ENCODE results near the gene ADGRL1.

Gene ADGRL1

GRCh38 chr19:14160017-14160703 is 45.8 kb downstream of the ADGRL1 start:
- Mint-ChIP-seq H3K36me3 (ENCODE audit: low read depth) (peaks cover 28% of the 10 kb centered on the region), H3K27me3 (ENCODE audit: low read depth, poor library complexity) (no peaks in the 10 kb centered on the region), H3K4me1 (peaks cover 10% of the 10 kb centered on the region), H3K27ac (no peak overlapping the region), H3K9me3 (no peaks in the 10 kb centered on the region), H3K4me3 (no peak overlapping the region)
- TF ChIP-seq CTCF (IDR thresholded peaks at IDR 0.05) = no peak
- no peak for DNase-seq

- peaks cover 6% of the 10 kb centered on the region for H3K4me1 Mint-ChIP-seq
- no peaks in the 10 kb centered on the region for H3K9me3 Mint-ChIP-seq
- H3K36me3 Mint-ChIP-seq (ENCODE audit: low read depth) = peaks cover 32% of the 10 kb centered on the region
- no peak overlapping the region for H3K4me3 Mint-ChIP-seq
- no peak overlapping the region for H3K27ac Mint-ChIP-seq
- no peak for DNase-seq
- H3K27me3 Mint-ChIP-seq (ENCODE audit: low read depth, poor library complexity) = peaks cover 3% of the 10 kb centered on the region
- no peak for TF ChIP-seq CTCF (IDR thresholded peaks at IDR 0.05)
Measured at GRCh38 chr19:14159059-14159458, 46.9 kb downstream of the ADGRL1 start.

- no peak overlapping the region for H3K4me3 Mint-ChIP-seq
Measured at GRCh38 chr19:14158276-14159023, 47.5 kb downstream of the ADGRL1 start.

GRCh38 chr19:14156971-14157717 is 48.8 kb downstream of the ADGRL1 start:
- no peak overlapping the region for H3K4me3 Mint-ChIP-seq

More at GRCh38 chr19:14158276-14159023, 47.5 kb downstream of the ADGRL1 start:
- peaks cover 32% of the 10 kb centered on the region for H3K36me3 Mint-ChIP-seq (ENCODE audit: low read depth)
- peaks cover under 1% of the 10 kb centered on the region for H3K4me1 Mint-ChIP-seq
- no peak for DNase-seq
- H3K27ac Mint-ChIP-seq = peak overlapping the region; percentile 72
- no peaks in the 10 kb centered on the region for H3K9me3 Mint-ChIP-seq
- H3K27me3 Mint-ChIP-seq (ENCODE audit: low read depth, poor library complexity) = peaks cover 3% of the 10 kb centered on the region
- no peak for TF ChIP-seq CTCF (IDR thresholded peaks at IDR 0.05)

GRCh38 chr19:14156122-14156521 is 49.8 kb downstream of the ADGRL1 start:
- peaks cover 36% of the 10 kb centered on the region for H3K36me3 Mint-ChIP-seq (ENCODE audit: low read depth)
- peaks cover 5% of the 10 kb centered on the region for H3K4me1 Mint-ChIP-seq
- no peaks in the 10 kb centered on the region for H3K9me3 Mint-ChIP-seq
- TF ChIP-seq CTCF (IDR thresholded peaks at IDR 0.05) = no peak
- H3K27me3 Mint-ChIP-seq (ENCODE audit: low read depth, poor library complexity) = peaks cover 3% of the 10 kb centered on the region
- no peak overlapping the region for H3K27ac Mint-ChIP-seq
- no peak for DNase-seq
- H3K4me3 Mint-ChIP-seq = no peak overlapping the region

More at GRCh38 chr19:14156971-14157717, 48.8 kb downstream of the ADGRL1 start:
- Mint-ChIP-seq H3K4me1 (peaks cover 5% of the 10 kb centered on the region), H3K27me3 (ENCODE audit: low read depth, poor library complexity) (peaks cover 3% of the 10 kb centered on the region), H3K9me3 (no peaks in the 10 kb centered on the region), H3K27ac (no peak overlapping the region), H3K36me3 (ENCODE audit: low read depth) (peaks cover 32% of the 10 kb centered on the region)
- TF ChIP-seq CTCF (IDR thresholded peaks at IDR 0.05) = no peak
- no peak for DNase-seq
